K562 (cell line): Measurements from ENCODE around the gene RNF20. TPM values are rescaled to one million over a fixed set of nuclear protein-coding genes. Genes with fewer than 3 reads are reported as not detected.

Experiments used
- ATAC-seq: fragments of 200-7000 bp; cut with Tn5 transposase; 3 replicates; pipeline ENCODE4 v1.9.1; 2020; ENCODE audit warnings: moderate library complexity
- BruUV-seq: library from RNA; stranded (reverse); fragments of 400-500 nt; replicated peaks from 2 replicates; lab custom pipeline; 2021; lab: Mats Ljungman, UMichigan
- CTCF ChIA-PET: fragments of 300-600 bp; formaldehyde crosslinking; extraction: SDS; loops from one replicate; lab custom pipeline; 2021; ENCODE audit warnings: low intra/inter-chr PET ratio; lab: Yijun Ruan, JAX
- POLR2A ChIA-PET: fragments of 300-600, 350-650 bp; sonication (Branson Sonifier 250); formaldehyde crosslinking; extraction: SDS; loops from one replicate; lab custom pipeline; 2021; ENCODE audit warnings: antibody characterized with exemption, inconsistent platforms; lab: Yijun Ruan, JAX
- DNase-seq, 4 experiments: peaks; one replicate each; pipeline versions ENCODE4 v3.0.0 to v3.0.0-alpha.2; 2011 to 2018; ENCODE audit warnings: low spot score in 3 of 4, mixed read lengths in 3 of 4; ENCODE audit errors: extremely low read depth in 1 of 4
- FAIRE-seq: peaks from 2 replicates; lab custom pipeline; 2011; peaks lifted over from hg19 to GRCh38; lab: Jason Lieb, UNC
- H2AFZ ChIP-seq: 2 replicates; pipeline ENCODE4 v1.6.0; 2011; ENCODE audit warnings: low read depth, low read length, control low read depth, inconsistent platforms
- H3K27ac ChIP-seq: fragments of 200-600 bp; 3 replicates; pipeline ENCODE4 v1.8.0; 2011; ENCODE audit warnings: low read depth, mild to moderate bottlenecking, control low read depth, inconsistent platforms, low read length, moderate library complexity, mixed read lengths; ENCODE audit errors: extremely low read depth
- H3K27me3 ChIP-seq, 2 experiments: fragments of 300-600 bp in 1 of 2; 2 replicates in 1 of 2; 3 replicates in 1 of 2; pipeline versions ENCODE4 v1.6.0 to v1.8.0; 2011; ENCODE audit warnings: inconsistent platforms in 2 of 2, low read length in 2 of 2, mild to moderate bottlenecking in 1 of 2, mixed read lengths in 1 of 2, moderate library complexity in 1 of 2; ENCODE audit not compliant: control insufficient read depth in 2 of 2, insufficient read depth in 2 of 2
- H3K36me3 ChIP-seq: fragments of 300-600 bp; 3 replicates; pipeline ENCODE4 v1.8.0; 2011; ENCODE audit warnings: mild to moderate bottlenecking, low read length, inconsistent platforms; ENCODE audit not compliant: control insufficient read depth, insufficient read depth
- H3K4me1 ChIP-seq, 2 experiments: fragments of 200-600 bp in 1 of 2; replicated peaks in 1 of 2; 2 replicates in 1 of 2; 3 replicates in 1 of 2; pipeline versions ENCODE4 v1.5.1 to v1.8.0; 2011; ENCODE audit warnings: inconsistent platforms in 2 of 2, low read length in 2 of 2, mild to moderate bottlenecking in 1 of 2, mixed read lengths in 1 of 2, moderate library complexity in 1 of 2; ENCODE audit not compliant: control insufficient read depth in 2 of 2, insufficient read depth in 2 of 2
- H3K4me2 ChIP-seq: 2 replicates; pipeline ENCODE4 v1.6.1; 2011; ENCODE audit warnings: low read length, control low read depth, inconsistent platforms, mixed read lengths; ENCODE audit not compliant: insufficient read depth
- H3K4me3 ChIP-seq: fragments of 200-600 bp; sonication (generic), shearing (Covaris generic); 2 replicates; pipeline ENCODE4 v1.5.1; 2016; ENCODE audit warnings: control low read depth, inconsistent platforms
- H3K79me2 ChIP-seq: fragments of 200-600 bp; 3 replicates; pipeline ENCODE4 v1.8.0; 2011; ENCODE audit warnings: low read length, inconsistent platforms; ENCODE audit not compliant: control insufficient read depth, insufficient read depth
- H3K9ac ChIP-seq, 2 experiments: 2 replicates each; pipeline versions ENCODE4 v1.6.0 to v1.6.1; 2011; ENCODE audit warnings: low read depth in 2 of 2, low read length in 2 of 2, control low read depth in 1 of 2, inconsistent platforms in 1 of 2, mild to moderate bottlenecking in 1 of 2, mixed read lengths in 1 of 2; ENCODE audit not compliant: insufficient read depth in 1 of 2
- H3K9me1 ChIP-seq: one replicate; pipeline ENCODE4 v1.6.0; 2011; ENCODE audit warnings: inconsistent platforms, mild to moderate bottlenecking, low read length, moderate library complexity; ENCODE audit not compliant: control insufficient read depth, insufficient read depth
- H3K9me3 ChIP-seq: replicated peaks from 2 replicates; pipeline ENCODE4 v1.5.1; 2011; ENCODE audit warnings: low read depth, low read length, inconsistent platforms; ENCODE audit not compliant: control insufficient read depth, insufficient read depth
- H4K20me1 ChIP-seq: replicated peaks from 2 replicates; pipeline ENCODE4 v1.6.1; 2011; ENCODE audit warnings: low read length, inconsistent platforms, mixed read lengths; ENCODE audit not compliant: control insufficient read depth, insufficient read depth
- ATF4 ChIP-seq: fragments of 450-650 bp; formaldehyde crosslinking; IDR thresholded peaks from 2 replicates; pipeline ENCODE4 v1.4.0; 2022; ENCODE audit warnings: mild to moderate bottlenecking, moderate library complexity
- CBFA2T3 ChIP-seq: fragments of 450-650 bp; IDR thresholded peaks from 2 replicates; pipeline ENCODE4 v1.6.1; 2017
- CCAR2 ChIP-seq: fragments of 200-400 bp; formaldehyde crosslinking; IDR thresholded peaks from 2 replicates; pipeline ENCODE4 v1.6.1; 2017; ENCODE audit warnings: mild to moderate bottlenecking, low read depth, low read length
- JUND ChIP-seq, 2 experiments: IDR thresholded peaks; 2 replicates in 1 of 2; 3 replicates in 1 of 2; pipeline ENCODE4 v1.6.1; 2011; ENCODE audit warnings: borderline replicate concordance in 2 of 2, low read depth in 2 of 2, low read length in 2 of 2, improper control_type of control experiment in 1 of 2, missing biosample characterization in 1 of 2, missing genetic modification characterization in 1 of 2, missing genetic modification reagents in 1 of 2
- MEIS2 ChIP-seq: fragments of 450-650 bp; IDR thresholded peaks from 2 replicates; pipeline ENCODE4 v1.6.1; 2014; ENCODE audit warnings: mild to moderate bottlenecking; ENCODE audit not compliant: partially characterized antibody
- NCOA6 ChIP-seq: fragments of 450-650 bp; IDR thresholded peaks from 2 replicates; pipeline ENCODE4 v1.6.1; 2017; ENCODE audit warnings: mild to moderate bottlenecking
- NFE2 ChIP-seq: IDR thresholded peaks from 2 replicates; pipeline ENCODE4 v1.6.1; 2014; ENCODE audit warnings: antibody characterized with exemption, low read depth
- NR2C2 ChIP-seq, 2 experiments: fragments of 200-800 bp in 1 of 2; sonication (Bioruptor generic) in 1 of 2; sonication (generic) in 1 of 2; formaldehyde crosslinking in 1 of 2; IDR thresholded peaks; 2 replicates each; pipeline versions ENCODE4 v1.6.1 to v1.8.0; 2016 to 2022; ENCODE audit warnings: mild to moderate bottlenecking in 1 of 2, missing compliant biosample characterization in 1 of 2, missing genetic modification characterization in 1 of 2, missing genetic modification reagents in 1 of 2
- PBX2 ChIP-seq, 2 experiments: IDR thresholded peaks in 1 of 2; conservative IDR thresholded peaks in 1 of 2; 2 replicates each; pipeline ENCODE4 v1.6.1; 2016; ENCODE audit warnings: low read depth in 2 of 2, mild to moderate bottlenecking in 1 of 2, missing compliant biosample characterization in 1 of 2, missing genetic modification characterization in 1 of 2, moderate library complexity in 1 of 2
- SAFB2 ChIP-seq: fragments of 200-400 bp; formaldehyde crosslinking; IDR thresholded peaks from 2 replicates; pipeline ENCODE4 v1.6.1; 2018; ENCODE audit warnings: borderline replicate concordance, low read length, low read depth, moderate library complexity; ENCODE audit not compliant: severe bottlenecking
- SNRNP70 ChIP-seq: fragments of 200-400 bp; formaldehyde crosslinking; optimal IDR thresholded peaks from 2 replicates; pipeline ENCODE3; 2017; ENCODE audit warnings: low read depth, low read length
- SP2 ChIP-seq: IDR thresholded peaks from 2 replicates; pipeline ENCODE4 v1.6.1; 2011; ENCODE audit warnings: mild to moderate bottlenecking, low read depth, low read length, moderate library complexity; ENCODE audit not compliant: poor library complexity, severe bottlenecking; ENCODE audit errors: extremely low read depth
- TEAD4 ChIP-seq, 2 experiments: sonication (generic) in 1 of 2; formaldehyde crosslinking in 1 of 2; IDR thresholded peaks; 2 replicates each; pipeline versions ENCODE4 v1.6.1 to v1.8.0; 2012 to 2022; ENCODE audit warnings: borderline replicate concordance in 1 of 2, inconsistent platforms in 1 of 2, low read length in 1 of 2, mild to moderate bottlenecking in 1 of 2, missing genetic modification reagents in 1 of 2
- XRCC5 ChIP-seq: fragments of 200-400 bp; formaldehyde crosslinking; IDR thresholded peaks from 2 replicates; pipeline ENCODE4 v1.6.1; 2017; ENCODE audit warnings: low read depth, mild to moderate bottlenecking, low read length
- ZFP91 ChIP-seq: sonication (generic); formaldehyde crosslinking; IDR thresholded peaks from 2 replicates; pipeline ENCODE4 v1.8.0; 2022; ENCODE audit warnings: mild to moderate bottlenecking, missing genetic modification reagents
- WGBS: fragments of 100-300 bp; shearing (Covaris generic); methylation state at CpG from one replicate; pipeline ENCODE4 v1.1.6; 2016; ENCODE audit warnings: low coverage, mixed read lengths; ENCODE audit not compliant: insufficient coverage; ENCODE audit errors: missing lambda C conversion rate; 5-methylcytosine and 5-hydroxymethylcytosine counted together
- in situ Hi-C: fragments of 300-500 bp; cut with MboI; formaldehyde crosslinking; loops from 4 replicates; pipeline ENCODE4 v1.15.0; 2018; ENCODE audit warnings: inconsistent platforms, mixed read lengths
- intact Hi-C: fragments of 100-400 bp; cut with micrococcal nuclease; formaldehyde crosslinking; loops from 2 replicates; pipeline ENCODE4 v1.14.2; 2022
- polyA plus RNA-seq, 8 experiments: library from polyadenylated mRNA; depleted of rRNA in 4 of 8; stranded (reverse) in 5 of 8; unstranded in 3 of 8; fragments of >200 nt; fragmentation: Nextera tagmentation in 2 of 8; fragmentation: Illumina TruSeq in 1 of 8; extraction: Ambion mirVana in 2 of 8; extraction: Trizol in 1 of 8; gene quantifications; 2 replicates each; pipeline versions ENCODE4 v1.2.1 to v1.2.3, GENCODE V29; 2011 to 2014; ENCODE audit warnings: inconsistent platforms in 1 of 8, missing spikeins in 1 of 8
- total RNA-seq, 7 experiments: library from RNA; depleted of rRNA in 6 of 7; stranded (reverse); fragments of >200 nt in 6 of 7; fragmentation: Illumina TruSeq in 2 of 7; extraction: Trizol in 2 of 7; gene quantifications; 2 replicates each; pipeline versions ENCODE4 v1.2.1 to v1.2.3, GENCODE V29; 2011 to 2021; ENCODE audit warnings: low replicate concordance in 1 of 7

The RNF20 gene
- total and polyA plus RNA-seq, 9 of the 15 experiments (the other 6 are each of a cell fraction or from before 2014, with no cell fraction given) = 5.5 to 25.0 (median 22.1) TPM

GRCh38 chr9:101571114-101571513 lies 37.5 kb downstream of the RNF20 start:
- H3K4me1 ChIP-seq = peaks cover 18 to 32% of the 10 kb centered on the region in 2 experiments
- peak in 2 of 4 experiments; percentile 37 to 44 for DNase-seq
- TF ChIP-seq PBX2 (CRISPR knock-in tag; IDR thresholded peaks at IDR 0.05; ENCODE audit: low read depth) (no peak), PBX2 (tag; conservative IDR thresholded peaks at IDR 0.05; ENCODE audit: low read depth) (peak; percentile 67), ZFP91 (no peak), MEIS2 (peak; percentile 67), CCAR2 (no peak), CBFA2T3 (peak; percentile 36), SNRNP70 (no peak), TEAD4 (IDR thresholded peaks at IDR 0.05; ENCODE audit: low read length) (0 out of 2 replicates have a peak, but pooled peaks have one; percentile 26), TEAD4 (CRISPR knock-in tag; IDR thresholded peaks at IDR 0.05; ENCODE audit: borderline replicate concordance) (no peak), JUND (IDR thresholded peaks at IDR 0.05; ENCODE audit: borderline replicate concordance, low read depth, low read length) (no peak), JUND (tag; IDR thresholded peaks at IDR 0.05; ENCODE audit: borderline replicate concordance, low read depth, low read length) (0 out of 3 replicates have a peak, but pooled peaks have one; percentile 25), XRCC5 (no peak), NFE2 (peak; percentile 35; the same call in 1 of the 2 replicates), NCOA6 (no peak), ATF4 (no peak), SP2 (no peak), SAFB2 (no peak), NR2C2 (CRISPR knock-in tag; IDR thresholded peaks at IDR 0.05) (no peak), NR2C2 (tag; IDR thresholded peaks at IDR 0.05) (0 out of 2 replicates have a peak, but pooled peaks have one; percentile 24)

More at GRCh38 chr9:101571114-101571513, 37.5 kb downstream of the RNF20 start:
- POLR2A ChIA-PET = no interaction called here
- no TSS peak for BruUV-seq
- H3K36me3 ChIP-seq = no peaks in the 10 kb centered on the region
- in situ Hi-C loops (no loop called here), intact Hi-C loops (no loop called here)
- no peak overlapping the region for H3K9ac ChIP-seq
- no peak overlapping the region for H3K27ac ChIP-seq
- 0% methylated on average over 1 of the region's 1 CpG for WGBS
- peak overlapping the region; percentile 32; the same call in 1 of the 2 replicates for H3K4me2 ChIP-seq
- H3K9me1 ChIP-seq = no peaks in the 10 kb centered on the region
- no peak overlapping the region for H3K4me3 ChIP-seq
- FAIRE-seq = peak; percentile 69
- no peaks in the 10 kb centered on the region for H3K27me3 ChIP-seq
- no peaks in the 10 kb centered on the region for H4K20me1 ChIP-seq
- H3K9me3 ChIP-seq = no peaks in the 10 kb centered on the region
- no peaks in the 10 kb centered on the region for H3K79me2 ChIP-seq
- ATAC-seq = peak; percentile 70
- no peak overlapping the region for H2AFZ ChIP-seq
- CTCF ChIA-PET = no interaction called here
